ENCODE results near the gene TMEM200A.

The TMEM200A gene

GRCh38 chr6:130426066-130426721, 60.4 kb downstream of the TMEM200A start:
- no peak for DNase-seq

- no peak for DNase-seq
Measured at GRCh38 chr6:130431346-130431852, 65.6 kb downstream of the TMEM200A start.

GRCh38 chr6:130432838-130433237, 67.0 kb downstream of the TMEM200A start:
- DNase-seq: no peak

- no peak for DNase-seq
Measured at GRCh38 chr6:130434174-130434873, 68.5 kb downstream of the TMEM200A start.

GRCh38 chr6:130435181-130435580, 69.4 kb downstream of the TMEM200A start:
- no peak for DNase-seq

- DNase-seq: no peak
Measured at GRCh38 chr6:130437961-130438360, 72.1 kb downstream of the TMEM200A start.

- no peak for DNase-seq
Measured at GRCh38 chr6:130447374-130447773, 81.6 kb downstream of the TMEM200A start.

- DNase-seq: no peak
Measured at GRCh38 chr6:130452336-130452735, 86.5 kb downstream of the TMEM200A start.

GRCh38 chr6:130453230-130453629, 87.4 kb downstream of the TMEM200A start:
- DNase-seq: no peak

GRCh38 chr6:130457605-130458004, 91.8 kb downstream of the TMEM200A start:
- DNase-seq: no peak

- DNase-seq: no peak
Measured at GRCh38 chr6:130459316-130459715, 93.5 kb downstream of the TMEM200A start.

- no peak for DNase-seq
Measured at GRCh38 chr6:130460934-130461333, 95.1 kb downstream of the TMEM200A start.

- DNase-seq: no peak
Measured at GRCh38 chr6:130466052-130466747, 100.4 kb downstream of the TMEM200A start.

- DNase-seq: no peak
Measured at GRCh38 chr6:130466748-130467061, 100.9 kb downstream of the TMEM200A start.

GRCh38 chr6:130467146-130468050, 101.6 kb downstream of the TMEM200A start:
- no peak for DNase-seq

- DNase-seq: no peak
Measured at GRCh38 chr6:130470766-130471165, 104.9 kb downstream of the TMEM200A start.

GRCh38 chr6:130473886-130474285, 108.1 kb downstream of the TMEM200A start:
- DNase-seq: no peak

- DNase-seq: no peak
Measured at GRCh38 chr6:130482645-130483390, 117.0 kb downstream of the TMEM200A start.

GRCh38 chr6:130485870-130486269, 120.1 kb downstream of the TMEM200A start:
- no peak for DNase-seq

GRCh38 chr6:130486417-130486816, 120.6 kb downstream of the TMEM200A start:
- no peak for DNase-seq

GRCh38 chr6:130489514-130489913, 123.7 kb downstream of the TMEM200A start:
- no peak for DNase-seq

All from hematopoietic multipotent progenitor cell treated with erythropoietin and hydrocortisone succinate and interleukin-3 and kit ligand, for 8 days (in vitro differentiated cells).